Measurements from ENCODE around the gene MALRD1.

MALRD1 gene

GRCh38 chr10:19683356-19683755 lies 634.8 kb downstream of the MALRD1 start:
- Histone ChIP-seq H3K4me3 (ENCODE audit: low read length) (no peak overlapping the region), H3K4me2 (ENCODE audit: low read length) (no peak overlapping the region), H2BK120ac (ENCODE audit: low read depth, low read length) (no peak overlapping the region), H4K5ac (ENCODE audit: low read length) (no peak overlapping the region), H3K56ac (ENCODE audit: low read length) (no peak overlapping the region), H3K79me1 (ENCODE audit: low read length) (no peaks in the 10 kb centered on the region), H3K36me3 (ENCODE audit: control insufficient read depth, insufficient read depth, low read length) (no peaks in the 10 kb centered on the region), H3K23ac (ENCODE audit: low read length) (no peak overlapping the region), H2BK5ac (ENCODE audit: low read length) (no peak overlapping the region), H2BK15ac (replicated peaks; ENCODE audit: low read depth) (no peak overlapping the region), H3K4me1 (ENCODE audit: control insufficient read depth, low read depth, low read length) (no peaks in the 10 kb centered on the region), H3K9ac (ENCODE audit: low read length) (no peak overlapping the region), H4K8ac (ENCODE audit: low read depth, low read length) (no peak overlapping the region), H3K27me3 (ENCODE audit: insufficient read depth, low read length, poor library complexity) (no peaks in the 10 kb centered on the region), H3K18ac (ENCODE audit: low read length) (no peak overlapping the region), H3K79me2 (ENCODE audit: control insufficient read depth, insufficient read depth, low read length) (no peaks in the 10 kb centered on the region), H3K4ac (ENCODE audit: low read depth, low read length) (no peak overlapping the region), H2AK5ac (ENCODE audit: low read length) (no peak overlapping the region), H3K27ac (ENCODE audit: low read depth, low read length) (no peak overlapping the region)
- no peak for DNase-seq
- no CpG with 5 or more reads among the region's 3 CpGs for WGBS (ENCODE audit: extremely low coverage, insufficient coverage, low lambda C conversion rate)

GRCh38 chr10:19683960-19684359 lies 635.4 kb downstream of the MALRD1 start:
- Histone ChIP-seq H2BK120ac (ENCODE audit: low read depth, low read length) (no peak overlapping the region), H2BK5ac (ENCODE audit: low read length) (no peak overlapping the region), H3K23ac (ENCODE audit: low read length) (no peak overlapping the region), H3K18ac (ENCODE audit: low read length) (no peak overlapping the region), H3K4me2 (ENCODE audit: low read length) (no peak overlapping the region), H4K8ac (ENCODE audit: low read depth, low read length) (no peak overlapping the region), H3K27ac (ENCODE audit: low read depth, low read length) (no peak overlapping the region), H3K56ac (ENCODE audit: low read length) (no peak overlapping the region), H3K36me3 (ENCODE audit: control insufficient read depth, insufficient read depth, low read length) (no peaks in the 10 kb centered on the region), H3K79me2 (ENCODE audit: control insufficient read depth, insufficient read depth, low read length) (no peaks in the 10 kb centered on the region), H4K5ac (ENCODE audit: low read length) (no peak overlapping the region), H3K4me1 (ENCODE audit: control insufficient read depth, low read depth, low read length) (no peaks in the 10 kb centered on the region), H3K4ac (ENCODE audit: low read depth, low read length) (no peak overlapping the region), H3K27me3 (ENCODE audit: insufficient read depth, low read length, poor library complexity) (no peaks in the 10 kb centered on the region), H3K9ac (ENCODE audit: low read length) (no peak overlapping the region), H2BK15ac (replicated peaks; ENCODE audit: low read depth) (no peak overlapping the region), H3K79me1 (ENCODE audit: low read length) (no peaks in the 10 kb centered on the region), H3K4me3 (ENCODE audit: low read length) (no peak overlapping the region), H2AK5ac (ENCODE audit: low read length) (no peak overlapping the region)
- DNase-seq: no peak
- no CpG with 5 or more reads among the region's 5 CpGs for WGBS (ENCODE audit: extremely low coverage, insufficient coverage, low lambda C conversion rate)

DNA sequence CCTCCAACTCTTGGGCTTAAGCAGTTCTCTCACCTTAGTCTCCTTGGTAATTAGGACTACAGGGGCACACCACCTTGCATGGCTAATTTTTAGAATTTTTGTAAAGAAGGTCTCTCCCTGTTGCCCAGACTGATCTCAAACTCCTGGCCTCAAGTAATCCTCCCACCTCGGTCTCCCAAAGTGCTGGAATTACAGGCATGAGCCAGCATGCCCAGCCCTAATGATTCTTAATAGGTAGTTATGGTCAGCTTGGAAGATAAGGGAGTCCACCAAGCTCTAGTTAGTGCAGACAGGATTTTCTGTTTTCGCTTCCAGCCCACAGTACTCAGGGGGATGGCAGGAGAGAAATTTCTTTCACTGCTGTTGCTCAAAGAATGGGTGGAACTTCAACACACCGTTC lies 639.7 kb downstream of the MALRD1 start:
- Histone ChIP-seq H2BK120ac (ENCODE audit: low read depth, low read length) (no peak overlapping the region), H3K56ac (ENCODE audit: low read length) (no peak overlapping the region)
- WGBS (ENCODE audit: extremely low coverage, insufficient coverage, low lambda C conversion rate): no CpG with 5 or more reads among the region's 3 CpGs

GRCh38 chr10:19689231-19689630 lies 640.6 kb downstream of the MALRD1 start:
- Histone ChIP-seq H2BK5ac (ENCODE audit: low read length) (no peak overlapping the region), H3K36me3 (ENCODE audit: control insufficient read depth, insufficient read depth, low read length) (no peaks in the 10 kb centered on the region), H3K27ac (ENCODE audit: low read depth, low read length) (no peak overlapping the region), H4K5ac (ENCODE audit: low read length) (no peak overlapping the region), H3K9ac (ENCODE audit: low read length) (no peak overlapping the region), H2AK5ac (ENCODE audit: low read length) (no peak overlapping the region), H3K4me2 (ENCODE audit: low read length) (no peak overlapping the region), H2BK15ac (replicated peaks; ENCODE audit: low read depth) (no peak overlapping the region), H3K4me1 (ENCODE audit: control insufficient read depth, low read depth, low read length) (no peaks in the 10 kb centered on the region), H3K79me2 (ENCODE audit: control insufficient read depth, insufficient read depth, low read length) (no peaks in the 10 kb centered on the region), H3K4me3 (ENCODE audit: low read length) (no peak overlapping the region), H3K4ac (ENCODE audit: low read depth, low read length) (no peak overlapping the region), H2BK120ac (ENCODE audit: low read depth, low read length) (no peak overlapping the region), H4K8ac (ENCODE audit: low read depth, low read length) (no peak overlapping the region), H3K79me1 (ENCODE audit: low read length) (no peaks in the 10 kb centered on the region), H3K27me3 (ENCODE audit: insufficient read depth, low read length, poor library complexity) (no peaks in the 10 kb centered on the region), H3K23ac (ENCODE audit: low read length) (no peak overlapping the region), H3K18ac (ENCODE audit: low read length) (no peak overlapping the region), H3K56ac (ENCODE audit: low read length) (no peak overlapping the region)
- no peak for DNase-seq
- WGBS (ENCODE audit: extremely low coverage, insufficient coverage, low lambda C conversion rate): no CpG with 5 or more reads among the region's 3 CpGs

More for the DNA sequence above, 639.7 kb downstream of the MALRD1 start:
- H2BK15ac ChIP-seq (replicated peaks; ENCODE audit: low read depth): no peak overlapping the region
- H4K5ac ChIP-seq (ENCODE audit: low read length): no peak overlapping the region
- no peaks in the 10 kb centered on the region for H3K4me1 ChIP-seq (ENCODE audit: control insufficient read depth, low read depth, low read length)
- no peak overlapping the region for H3K23ac ChIP-seq (ENCODE audit: low read length)
- no peaks in the 10 kb centered on the region for H3K27me3 ChIP-seq (ENCODE audit: insufficient read depth, low read length, poor library complexity)
- no peak overlapping the region for H3K4ac ChIP-seq (ENCODE audit: low read depth, low read length)
- no peak overlapping the region for H3K4me2 ChIP-seq (ENCODE audit: low read length)
- H3K9ac ChIP-seq (ENCODE audit: low read length): no peak overlapping the region
- H2BK5ac ChIP-seq (ENCODE audit: low read length): no peak overlapping the region
- H3K4me3 ChIP-seq (ENCODE audit: low read length): no peak overlapping the region
- H3K79me1 ChIP-seq (ENCODE audit: low read length): no peaks in the 10 kb centered on the region
- DNase-seq: no peak
- no peaks in the 10 kb centered on the region for H3K79me2 ChIP-seq (ENCODE audit: control insufficient read depth, insufficient read depth, low read length)
- H3K18ac ChIP-seq (ENCODE audit: low read length): no peak overlapping the region
- H3K36me3 ChIP-seq (ENCODE audit: control insufficient read depth, insufficient read depth, low read length): no peaks in the 10 kb centered on the region
- H2AK5ac ChIP-seq (ENCODE audit: low read length): no peak overlapping the region
- H3K27ac ChIP-seq (ENCODE audit: low read depth, low read length): no peak overlapping the region
- H4K8ac ChIP-seq (ENCODE audit: low read depth, low read length): no peak overlapping the region

GRCh38 chr10:19699299-19699698 lies 650.7 kb downstream of the MALRD1 start:
- Histone ChIP-seq H3K27me3 (ENCODE audit: insufficient read depth, low read length, poor library complexity) (no peaks in the 10 kb centered on the region), H3K56ac (ENCODE audit: low read length) (no peak overlapping the region), H2BK120ac (ENCODE audit: low read depth, low read length) (no peak overlapping the region), H2BK5ac (ENCODE audit: low read length) (no peak overlapping the region), H4K8ac (ENCODE audit: low read depth, low read length) (no peak overlapping the region), H3K79me1 (ENCODE audit: low read length) (no peaks in the 10 kb centered on the region), H3K4me2 (ENCODE audit: low read length) (no peak overlapping the region), H3K4me3 (ENCODE audit: low read length) (no peak overlapping the region), H3K4me1 (ENCODE audit: control insufficient read depth, low read depth, low read length) (no peaks in the 10 kb centered on the region), H3K27ac (ENCODE audit: low read depth, low read length) (no peak overlapping the region), H2BK15ac (replicated peaks; ENCODE audit: low read depth) (no peak overlapping the region), H3K18ac (ENCODE audit: low read length) (no peak overlapping the region), H3K36me3 (ENCODE audit: control insufficient read depth, insufficient read depth, low read length) (no peaks in the 10 kb centered on the region), H3K79me2 (ENCODE audit: control insufficient read depth, insufficient read depth, low read length) (no peaks in the 10 kb centered on the region), H3K9ac (ENCODE audit: low read length) (no peak overlapping the region), H3K23ac (ENCODE audit: low read length) (no peak overlapping the region), H2AK5ac (ENCODE audit: low read length) (no peak overlapping the region), H4K5ac (ENCODE audit: low read length) (no peak overlapping the region), H3K4ac (ENCODE audit: low read depth, low read length) (no peak overlapping the region)
- WGBS (ENCODE audit: extremely low coverage, insufficient coverage, low lambda C conversion rate): no CpG with 5 or more reads among the region's 3 CpGs
- DNase-seq: no peak

DNA sequence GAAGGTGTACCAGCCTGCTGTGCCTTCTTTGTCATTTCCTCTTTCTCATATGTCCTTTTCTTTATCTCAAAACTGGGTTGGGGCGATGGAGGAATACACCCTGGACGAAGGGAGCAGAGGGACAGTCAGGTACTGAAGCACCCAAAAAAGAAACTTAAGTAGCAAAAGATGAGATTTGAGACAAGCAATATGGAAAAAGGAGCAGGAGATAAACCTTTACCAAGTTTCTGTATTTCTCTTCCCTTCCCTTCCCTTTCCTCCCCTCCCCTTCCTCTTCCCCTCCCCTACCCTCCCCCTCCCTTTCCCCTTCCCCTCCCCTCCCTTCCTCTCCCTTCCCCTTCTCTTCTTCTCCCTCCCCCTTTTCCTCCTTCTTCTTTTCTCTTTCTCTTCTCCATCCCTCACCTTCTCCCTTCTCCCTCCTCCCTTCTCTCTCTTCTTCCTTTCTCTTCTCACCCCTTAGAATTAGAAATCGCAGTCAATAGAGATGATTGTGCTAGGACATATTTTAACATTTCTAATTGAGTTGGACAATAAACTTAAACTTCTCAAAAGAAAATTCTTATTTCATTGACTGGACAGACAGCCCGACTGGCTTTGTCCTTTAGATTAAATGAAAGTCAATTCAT lies 652.9 kb downstream of the MALRD1 start:
- Histone ChIP-seq H3K4me1 (ENCODE audit: control insufficient read depth, low read depth, low read length) (no peaks in the 10 kb centered on the region), H2BK5ac (ENCODE audit: low read length) (no peak overlapping the region), H3K18ac (ENCODE audit: low read length) (no peak overlapping the region), H3K79me2 (ENCODE audit: control insufficient read depth, insufficient read depth, low read length) (no peaks in the 10 kb centered on the region), H3K79me1 (ENCODE audit: low read length) (no peaks in the 10 kb centered on the region), H3K36me3 (ENCODE audit: control insufficient read depth, insufficient read depth, low read length) (no peaks in the 10 kb centered on the region), H3K27ac (ENCODE audit: low read depth, low read length) (no peak overlapping the region), H2BK15ac (replicated peaks; ENCODE audit: low read depth) (no peak overlapping the region), H2BK120ac (ENCODE audit: low read depth, low read length) (no peak overlapping the region), H4K8ac (ENCODE audit: low read depth, low read length) (no peak overlapping the region), H2AK5ac (ENCODE audit: low read length) (no peak overlapping the region), H3K56ac (ENCODE audit: low read length) (no peak overlapping the region), H3K27me3 (ENCODE audit: insufficient read depth, low read length, poor library complexity) (no peaks in the 10 kb centered on the region), H3K4me2 (ENCODE audit: low read length) (no peak overlapping the region), H3K4ac (ENCODE audit: low read depth, low read length) (no peak overlapping the region), H3K4me3 (ENCODE audit: low read length) (no peak overlapping the region), H3K9ac (ENCODE audit: low read length) (no peak overlapping the region), H3K23ac (ENCODE audit: low read length) (no peak overlapping the region), H4K5ac (ENCODE audit: low read length) (no peak overlapping the region)
- DNase-seq: no peak
- whole genome bisulfite sequencing (ENCODE audit: extremely low coverage, insufficient coverage, low lambda C conversion rate): no CpG with 5 or more reads among the region's 4 CpGs

All from mesendoderm (in vitro differentiated cells).